ENCODE data around the gene CCDC158.
"Not testable (repeated sequence)": the region's sequence is repeated elsewhere in the genome, so short reads cannot be mapped to it uniquely, and the experiment has no call there.

CCDC158 gene

GRCh38 chr4:76292730-76293129 is 128.2 kb downstream of the CCDC158 start:
- H3K27ac ChIP-seq (ENCODE audit: insufficient read depth, low read length, poor library complexity, severe bottlenecking): no peak overlapping the region
- DNase-seq: no peak
- no peak overlapping the region for H3K4me3 ChIP-seq (ENCODE audit: insufficient read depth, low read depth, low read length, poor library complexity, severe bottlenecking)
- no peaks in the 10 kb centered on the region for H3K27me3 ChIP-seq (replicated peaks; ENCODE audit: control insufficient read depth, insufficient read depth, low read length, poor library complexity, severe bottlenecking)
- no peaks in the 10 kb centered on the region for H3K9me3 ChIP-seq (ENCODE audit: control insufficient read depth, low read length)
- no peaks in the 10 kb centered on the region for H3K36me3 ChIP-seq (ENCODE audit: control insufficient read depth, insufficient read depth, low read length)
- no peaks in the 10 kb centered on the region for H3K4me1 ChIP-seq (ENCODE audit: control insufficient read depth, insufficient read depth, low read length, poor library complexity, severe bottlenecking)

- not testable (repeated sequence) for H3K9me3 ChIP-seq (ENCODE audit: control insufficient read depth, low read length); DNase-seq; H3K4me1 ChIP-seq (ENCODE audit: control insufficient read depth, insufficient read depth, low read length, poor library complexity, severe bottlenecking); H3K36me3 ChIP-seq (ENCODE audit: control insufficient read depth, insufficient read depth, low read length); H3K27me3 ChIP-seq (replicated peaks; ENCODE audit: control insufficient read depth, insufficient read depth, low read length, poor library complexity, severe bottlenecking); H3K4me3 ChIP-seq (ENCODE audit: insufficient read depth, low read depth, low read length, poor library complexity, severe bottlenecking); H3K27ac ChIP-seq (ENCODE audit: insufficient read depth, low read length, poor library complexity, severe bottlenecking)
These were observed 133.1 kb downstream of the CCDC158 start for GRCh38 chr4:76287811-76288210.

DNA sequence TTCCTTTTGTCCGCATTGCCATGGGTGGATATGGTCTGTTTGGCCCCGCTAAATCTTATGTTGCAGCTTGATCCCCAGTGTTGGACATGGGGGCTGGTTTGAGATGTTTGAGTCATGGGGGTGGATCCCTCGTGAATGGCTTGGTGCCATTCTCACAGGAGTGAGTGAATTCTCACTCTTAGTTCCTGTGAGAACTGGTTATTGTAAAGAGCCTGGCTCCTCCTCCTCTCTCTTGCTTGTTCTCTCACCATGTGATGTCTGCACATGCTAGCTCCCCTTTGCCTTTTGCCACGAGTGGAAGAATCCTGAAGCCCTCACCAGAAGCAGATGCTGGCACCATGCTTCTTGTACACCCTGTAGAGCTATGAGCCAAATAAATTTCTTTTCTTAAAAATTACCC is 137.0 kb downstream of the CCDC158 start:
- Histone ChIP-seq H3K4me3 (ENCODE audit: insufficient read depth, low read depth, low read length, poor library complexity, severe bottlenecking) (no peak overlapping the region), H3K4me1 (ENCODE audit: control insufficient read depth, insufficient read depth, low read length, poor library complexity, severe bottlenecking) (no peaks in the 10 kb centered on the region), H3K27ac (ENCODE audit: insufficient read depth, low read length, poor library complexity, severe bottlenecking) (no peak overlapping the region), H3K36me3 (ENCODE audit: control insufficient read depth, insufficient read depth, low read length) (no peaks in the 10 kb centered on the region), H3K9me3 (ENCODE audit: control insufficient read depth, low read length) (no peaks in the 10 kb centered on the region), H3K27me3 (replicated peaks; ENCODE audit: control insufficient read depth, insufficient read depth, low read length, poor library complexity, severe bottlenecking) (no peaks in the 10 kb centered on the region)
- DNase-seq: no peak

DNA sequence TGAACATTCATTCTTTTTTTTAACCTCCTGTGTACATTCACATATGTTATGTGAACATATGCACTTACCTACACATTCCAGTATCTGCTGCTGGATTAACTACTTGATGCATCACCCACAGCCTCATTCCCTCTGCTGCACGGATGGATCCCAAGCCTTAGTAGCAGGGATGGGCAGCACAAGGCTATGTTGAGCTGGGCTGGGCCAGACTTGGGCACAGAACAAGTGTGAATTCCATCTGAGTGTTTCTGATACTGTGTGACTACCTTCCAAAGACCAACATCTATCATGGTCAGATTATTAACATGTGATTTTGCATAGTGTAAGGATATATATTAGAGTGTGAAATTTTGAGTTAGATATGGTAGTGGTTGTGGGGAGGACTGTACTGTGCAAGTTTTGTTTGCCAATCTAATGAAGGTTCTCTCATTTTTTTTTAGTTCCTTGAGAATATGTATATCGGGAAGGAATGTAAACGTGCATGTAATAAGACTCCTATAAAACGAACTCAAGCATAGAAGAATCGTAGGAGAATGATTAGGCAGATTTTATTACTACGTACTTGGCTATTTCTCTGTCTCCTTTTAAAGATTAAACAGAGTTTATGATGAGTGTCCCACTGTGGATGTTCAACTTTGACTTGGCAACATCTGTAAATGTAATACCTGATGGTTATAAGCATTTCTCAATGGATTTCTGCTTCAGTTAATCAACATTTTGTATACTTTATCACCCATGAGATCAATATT is 137.8 kb downstream of the CCDC158 start:
- no peaks in the 10 kb centered on the region for H3K9me3 ChIP-seq (ENCODE audit: control insufficient read depth, low read length)
- H3K27ac ChIP-seq (ENCODE audit: insufficient read depth, low read length, poor library complexity, severe bottlenecking): no peak overlapping the region
- no peaks in the 10 kb centered on the region for H3K36me3 ChIP-seq (ENCODE audit: control insufficient read depth, insufficient read depth, low read length)
- no peaks in the 10 kb centered on the region for H3K27me3 ChIP-seq (replicated peaks; ENCODE audit: control insufficient read depth, insufficient read depth, low read length, poor library complexity, severe bottlenecking)
- no peak for DNase-seq
- no peaks in the 10 kb centered on the region for H3K4me1 ChIP-seq (ENCODE audit: control insufficient read depth, insufficient read depth, low read length, poor library complexity, severe bottlenecking)
- no peak overlapping the region for H3K4me3 ChIP-seq (ENCODE audit: insufficient read depth, low read depth, low read length, poor library complexity, severe bottlenecking)

DNA sequence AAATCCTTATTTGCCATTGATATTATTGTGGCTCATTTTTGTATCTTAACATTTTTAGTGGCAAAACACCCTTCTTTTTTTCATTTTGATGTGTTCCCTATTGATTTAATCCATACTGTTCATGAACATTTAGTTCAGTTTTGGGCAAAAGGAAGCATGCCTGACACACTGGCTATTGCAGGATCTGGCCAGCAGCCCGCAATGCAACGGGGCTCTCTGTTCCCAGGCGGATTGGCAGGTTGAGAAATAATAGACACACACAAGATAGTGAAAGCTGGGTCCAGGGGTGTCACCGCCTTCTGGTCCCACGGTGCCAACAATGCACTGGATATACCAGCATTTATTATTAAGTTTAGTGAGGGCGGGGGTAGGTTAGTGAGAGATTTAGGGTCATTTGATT is 139.3 kb downstream of the CCDC158 start:
- H3K9me3 ChIP-seq (ENCODE audit: control insufficient read depth, low read length); H3K36me3 ChIP-seq (ENCODE audit: control insufficient read depth, insufficient read depth, low read length); H3K4me3 ChIP-seq (ENCODE audit: insufficient read depth, low read depth, low read length, poor library complexity, severe bottlenecking); H3K27me3 ChIP-seq (replicated peaks; ENCODE audit: control insufficient read depth, insufficient read depth, low read length, poor library complexity, severe bottlenecking); DNase-seq; H3K27ac ChIP-seq (ENCODE audit: insufficient read depth, low read length, poor library complexity, severe bottlenecking); H3K4me1 ChIP-seq (ENCODE audit: control insufficient read depth, insufficient read depth, low read length, poor library complexity, severe bottlenecking): not testable (repeated sequence)

GRCh38 chr4:76280488-76281441 is 140.2 kb downstream of the CCDC158 start:
- Histone ChIP-seq H3K27me3 (replicated peaks; ENCODE audit: control insufficient read depth, insufficient read depth, low read length, poor library complexity, severe bottlenecking) (no peaks in the 10 kb centered on the region), H3K36me3 (ENCODE audit: control insufficient read depth, insufficient read depth, low read length) (no peaks in the 10 kb centered on the region), H3K4me3 (ENCODE audit: insufficient read depth, low read depth, low read length, poor library complexity, severe bottlenecking) (no peak overlapping the region), H3K27ac (ENCODE audit: insufficient read depth, low read length, poor library complexity, severe bottlenecking) (no peak overlapping the region), H3K4me1 (ENCODE audit: control insufficient read depth, insufficient read depth, low read length, poor library complexity, severe bottlenecking) (no peaks in the 10 kb centered on the region), H3K9me3 (ENCODE audit: control insufficient read depth, low read length) (no peaks in the 10 kb centered on the region)
- no peak for DNase-seq

- H3K27ac ChIP-seq (ENCODE audit: insufficient read depth, low read length, poor library complexity, severe bottlenecking): no peak overlapping the region
- H3K36me3 ChIP-seq (ENCODE audit: control insufficient read depth, insufficient read depth, low read length): no peaks in the 10 kb centered on the region
- DNase-seq: peak in 2 of 3 donors; percentile 1 to 3
- H3K4me3 ChIP-seq (ENCODE audit: insufficient read depth, low read depth, low read length, poor library complexity, severe bottlenecking): no peak overlapping the region
- no peaks in the 10 kb centered on the region for H3K4me1 ChIP-seq (ENCODE audit: control insufficient read depth, insufficient read depth, low read length, poor library complexity, severe bottlenecking)
- no peaks in the 10 kb centered on the region for H3K9me3 ChIP-seq (ENCODE audit: control insufficient read depth, low read length)
- no peaks in the 10 kb centered on the region for H3K27me3 ChIP-seq (replicated peaks; ENCODE audit: control insufficient read depth, insufficient read depth, low read length, poor library complexity, severe bottlenecking)
These were observed 141.5 kb downstream of the CCDC158 start for GRCh38 chr4:76279462-76279861.

DNA sequence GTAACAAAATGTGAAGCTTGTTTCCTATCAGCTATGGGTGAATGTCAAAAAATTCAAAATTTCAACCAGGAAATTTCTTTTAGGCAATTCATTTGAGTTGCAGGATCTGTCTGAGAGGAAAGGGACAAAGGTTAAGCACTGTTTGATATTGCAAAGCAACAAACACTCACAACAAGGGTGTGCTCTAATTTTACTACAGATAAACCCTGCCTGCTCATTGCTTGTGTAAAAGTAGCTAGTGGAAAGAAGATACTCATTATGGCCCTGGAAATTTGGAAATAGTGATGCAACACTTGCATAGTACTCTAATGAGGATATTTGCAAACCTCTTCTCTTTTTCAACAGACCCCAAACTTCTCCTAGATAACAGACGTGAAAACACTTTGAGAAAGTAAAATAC is 142.4 kb downstream of the CCDC158 start:
- Histone ChIP-seq H3K36me3 (ENCODE audit: control insufficient read depth, insufficient read depth, low read length) (no peaks in the 10 kb centered on the region), H3K4me3 (ENCODE audit: insufficient read depth, low read depth, low read length, poor library complexity, severe bottlenecking) (no peak overlapping the region), H3K27me3 (replicated peaks; ENCODE audit: control insufficient read depth, insufficient read depth, low read length, poor library complexity, severe bottlenecking) (no peaks in the 10 kb centered on the region), H3K27ac (ENCODE audit: insufficient read depth, low read length, poor library complexity, severe bottlenecking) (no peak overlapping the region), H3K9me3 (ENCODE audit: control insufficient read depth, low read length) (no peaks in the 10 kb centered on the region), H3K4me1 (ENCODE audit: control insufficient read depth, insufficient read depth, low read length, poor library complexity, severe bottlenecking) (no peaks in the 10 kb centered on the region)
- DNase-seq: no peak

- Histone ChIP-seq H3K4me3 (ENCODE audit: insufficient read depth, low read depth, low read length, poor library complexity, severe bottlenecking) (no peak overlapping the region), H3K4me1 (ENCODE audit: control insufficient read depth, insufficient read depth, low read length, poor library complexity, severe bottlenecking) (no peaks in the 10 kb centered on the region), H3K36me3 (ENCODE audit: control insufficient read depth, insufficient read depth, low read length) (no peaks in the 10 kb centered on the region), H3K9me3 (ENCODE audit: control insufficient read depth, low read length) (no peaks in the 10 kb centered on the region), H3K27me3 (replicated peaks; ENCODE audit: control insufficient read depth, insufficient read depth, low read length, poor library complexity, severe bottlenecking) (no peaks in the 10 kb centered on the region), H3K27ac (ENCODE audit: insufficient read depth, low read length, poor library complexity, severe bottlenecking) (no peak overlapping the region)
- DNase-seq: no peak
These were observed 143.3 kb downstream of the CCDC158 start for GRCh38 chr4:76277667-76278066.

- no peak overlapping the region for H3K27ac ChIP-seq (ENCODE audit: insufficient read depth, low read length, poor library complexity, severe bottlenecking)
- no peaks in the 10 kb centered on the region for H3K36me3 ChIP-seq (ENCODE audit: control insufficient read depth, insufficient read depth, low read length)
- H3K27me3 ChIP-seq (replicated peaks; ENCODE audit: control insufficient read depth, insufficient read depth, low read length, poor library complexity, severe bottlenecking): no peaks in the 10 kb centered on the region
- no peaks in the 10 kb centered on the region for H3K9me3 ChIP-seq (ENCODE audit: control insufficient read depth, low read length)
- no peak for DNase-seq
- H3K4me3 ChIP-seq (ENCODE audit: insufficient read depth, low read depth, low read length, poor library complexity, severe bottlenecking): no peak overlapping the region
- H3K4me1 ChIP-seq (ENCODE audit: control insufficient read depth, insufficient read depth, low read length, poor library complexity, severe bottlenecking): no peaks in the 10 kb centered on the region
These were observed 144.1 kb downstream of the CCDC158 start for GRCh38 chr4:76276813-76277212.
